Stimulated activated naive CD8-positive, alpha-beta T cell treated with anti-CD3 and anti-CD28 coated beads, Interleukin-15, amount 100 ng/mL, for 72 hours (primary cell): ENCODE results near the gene PTPRJ.
A peak's percentile ranks its signal among the peaks of the same experiment; 100 is the strongest.

Experiments used
- ATAC-seq: fragments of 150-1000 bp; cut with Tn5 transposase; 2 replicates; pipeline ENCODE4 v1.10.0; 2021; ENCODE audit warnings: mild to moderate bottlenecking, moderate library complexity
- DNase-seq, 2 donors: peaks; one replicate each; pipeline ENCODE4 v3.0.0; 2021 to 2022
- H3K27ac Mint-ChIP-seq, 2 donors: one replicate each; pipeline ENCODE4 v1.8.0; 2022; ENCODE audit warnings: mild to moderate bottlenecking in 2 of 2, mixed read lengths in 2 of 2, moderate library complexity in 2 of 2
- H3K27me3 Mint-ChIP-seq: one replicate; pipeline ENCODE4 v1.8.0; 2022; ENCODE audit warnings: mixed read lengths
- H3K4me1 Mint-ChIP-seq: one replicate; pipeline ENCODE4 v1.8.0; 2022; ENCODE audit warnings: mild to moderate bottlenecking, mixed read lengths
- H3K4me3 Mint-ChIP-seq, 2 donors: one replicate each; pipeline ENCODE4 v1.8.0; 2022; ENCODE audit warnings: mild to moderate bottlenecking in 2 of 2, mixed read lengths in 2 of 2, moderate library complexity in 1 of 2
- H3K9me3 Mint-ChIP-seq, 2 donors: one replicate each; pipeline ENCODE4 v1.8.0; 2022; ENCODE audit warnings: mixed read lengths in 2 of 2

The PTPRJ gene

GRCh38 chr11:47983464-47984397 is 3.4 kb downstream of the PTPRJ start:
- H3K4me3 Mint-ChIP-seq = peak overlapping the region; percentile 62 to 66
- ATAC-seq (no peak), DNase-seq (no peak)
- H3K27ac Mint-ChIP-seq = peak overlapping the region in 1 of 2 donors; percentile 67
- no peaks in the 10 kb centered on the region for H3K9me3 Mint-ChIP-seq
- peaks cover 11% of the 10 kb centered on the region for H3K27me3 Mint-ChIP-seq
- peaks cover 62% of the 10 kb centered on the region for H3K4me1 Mint-ChIP-seq

GRCh38 chr11:47986219-47986618 is 5.9 kb downstream of the PTPRJ start:
- Mint-ChIP-seq H3K9me3 (no peaks in the 10 kb centered on the region), H3K27me3 (no peaks in the 10 kb centered on the region), H3K4me1 (peaks cover 74% of the 10 kb centered on the region), H3K27ac (peak overlapping the region in 1 of 2 donors; percentile 43), H3K4me3 (no peak overlapping the region)
- ATAC-seq = no peak
- no peak for DNase-seq

GRCh38 chr11:47986742-47987141 is 6.4 kb downstream of the PTPRJ start:
- Mint-ChIP-seq H3K27ac (no peak overlapping the region), H3K27me3 (no peaks in the 10 kb centered on the region), H3K4me1 (peaks cover 77% of the 10 kb centered on the region), H3K4me3 (no peak overlapping the region), H3K9me3 (no peaks in the 10 kb centered on the region)
- ATAC-seq (no peak), DNase-seq (no peak)

GRCh38 chr11:47987310-47987709 is 7.0 kb downstream of the PTPRJ start:
- Mint-ChIP-seq H3K4me1 (peaks cover 77% of the 10 kb centered on the region), H3K9me3 (no peaks in the 10 kb centered on the region), H3K27ac (no peak overlapping the region), H3K4me3 (no peak overlapping the region), H3K27me3 (no peaks in the 10 kb centered on the region)
- DNase-seq (peak in 1 of 2 donors; percentile 19), ATAC-seq (peak; percentile 72)

GRCh38 chr11:47987781-47988180 is 7.4 kb downstream of the PTPRJ start:
- H3K4me3 Mint-ChIP-seq = no peak overlapping the region
- H3K27ac Mint-ChIP-seq = no peak overlapping the region
- no peak for ATAC-seq
- peaks cover 74% of the 10 kb centered on the region for H3K4me1 Mint-ChIP-seq
- no peaks in the 10 kb centered on the region for H3K9me3 Mint-ChIP-seq
- no peak for DNase-seq
- no peaks in the 10 kb centered on the region for H3K27me3 Mint-ChIP-seq

- peaks cover 60% of the 10 kb centered on the region for H3K4me1 Mint-ChIP-seq
- DNase-seq (no peak), ATAC-seq (no peak)
- H3K27ac Mint-ChIP-seq = no peak overlapping the region
- H3K9me3 Mint-ChIP-seq = no peaks in the 10 kb centered on the region
- H3K27me3 Mint-ChIP-seq = no peaks in the 10 kb centered on the region
- no peak overlapping the region for H3K4me3 Mint-ChIP-seq
Measured at GRCh38 chr11:47989779-47990178, 9.4 kb downstream of the PTPRJ start.

- ATAC-seq = no peak
- peaks cover 55% of the 10 kb centered on the region for H3K4me1 Mint-ChIP-seq
Measured at GRCh38 chr11:47991266-47991830, 11.0 kb downstream of the PTPRJ start.

GRCh38 chr11:47991894-47992293 is 11.5 kb downstream of the PTPRJ start:
- Mint-ChIP-seq H3K4me1 (peaks cover 55% of the 10 kb centered on the region), H3K9me3 (no peaks in the 10 kb centered on the region), H3K27ac (peak overlapping the region; percentile 27 to 92), H3K27me3 (no peaks in the 10 kb centered on the region), H3K4me3 (no peak overlapping the region)
- DNase-seq (no peak), ATAC-seq (no peak)

More at GRCh38 chr11:47991266-47991830, 11.0 kb downstream of the PTPRJ start:
- no peak for DNase-seq
- Mint-ChIP-seq H3K27ac (peak overlapping the region; percentile 56 to 92), H3K27me3 (no peaks in the 10 kb centered on the region), H3K4me3 (peak overlapping the region; percentile 53 to 69), H3K9me3 (no peaks in the 10 kb centered on the region)

- ATAC-seq = peak; percentile 49
Measured at GRCh38 chr11:47992959-47993820, 12.8 kb downstream of the PTPRJ start.

GRCh38 chr11:47994417-47994816 is 14.1 kb downstream of the PTPRJ start:
- Mint-ChIP-seq H3K27ac (no peak overlapping the region), H3K4me3 (no peak overlapping the region)
- ATAC-seq = no peak

More at GRCh38 chr11:47992959-47993820, 12.8 kb downstream of the PTPRJ start:
- no peak overlapping the region for H3K27ac Mint-ChIP-seq
- H3K27me3 Mint-ChIP-seq = no peaks in the 10 kb centered on the region
- peaks cover 55% of the 10 kb centered on the region for H3K4me1 Mint-ChIP-seq
- H3K9me3 Mint-ChIP-seq = no peaks in the 10 kb centered on the region
- no peak overlapping the region for H3K4me3 Mint-ChIP-seq
- no peak for DNase-seq

GRCh38 chr11:47995360-47995769 is 15.0 kb downstream of the PTPRJ start:
- Mint-ChIP-seq H3K9me3 (no peaks in the 10 kb centered on the region), H3K27ac (no peak overlapping the region), H3K4me1 (peaks cover 59% of the 10 kb centered on the region), H3K4me3 (no peak overlapping the region), H3K27me3 (no peaks in the 10 kb centered on the region)
- DNase-seq = no peak
- no peak for ATAC-seq

More at GRCh38 chr11:47994417-47994816, 14.1 kb downstream of the PTPRJ start:
- H3K9me3 Mint-ChIP-seq = no peaks in the 10 kb centered on the region
- H3K4me1 Mint-ChIP-seq = peaks cover 59% of the 10 kb centered on the region
- H3K27me3 Mint-ChIP-seq = no peaks in the 10 kb centered on the region
- DNase-seq = no peak

GRCh38 chr11:47997063-47998053 is 17.0 kb downstream of the PTPRJ start:
- DNase-seq (no peak), ATAC-seq (no peak)
- Mint-ChIP-seq H3K9me3 (no peaks in the 10 kb centered on the region), H3K27ac (peak overlapping the region in 1 of 2 donors; percentile 74), H3K4me3 (no peak overlapping the region), H3K27me3 (no peaks in the 10 kb centered on the region), H3K4me1 (peaks cover 57% of the 10 kb centered on the region)

- H3K9me3 Mint-ChIP-seq = no peaks in the 10 kb centered on the region
- H3K4me3 Mint-ChIP-seq = peak overlapping the region in 1 of 2 donors; percentile 22
- peaks cover 65% of the 10 kb centered on the region for H3K4me1 Mint-ChIP-seq
- H3K27ac Mint-ChIP-seq = no peak overlapping the region
- no peak for DNase-seq
- no peak for ATAC-seq
- no peaks in the 10 kb centered on the region for H3K27me3 Mint-ChIP-seq
Measured at GRCh38 chr11:47998345-47998732, 18.0 kb downstream of the PTPRJ start.

- Mint-ChIP-seq H3K4me1 (peaks cover 65% of the 10 kb centered on the region), H3K4me3 (peak overlapping the region in 1 of 2 donors; percentile 22), H3K27ac (peak overlapping the region in 1 of 2 donors; percentile 6), H3K27me3 (no peaks in the 10 kb centered on the region), H3K9me3 (no peaks in the 10 kb centered on the region)
- DNase-seq (no peak), ATAC-seq (no peak)
Measured at GRCh38 chr11:47998733-47999359, 18.5 kb downstream of the PTPRJ start.
